ENCODE measurements around the gene PSMB3.

The PSMB3 gene

DNA sequence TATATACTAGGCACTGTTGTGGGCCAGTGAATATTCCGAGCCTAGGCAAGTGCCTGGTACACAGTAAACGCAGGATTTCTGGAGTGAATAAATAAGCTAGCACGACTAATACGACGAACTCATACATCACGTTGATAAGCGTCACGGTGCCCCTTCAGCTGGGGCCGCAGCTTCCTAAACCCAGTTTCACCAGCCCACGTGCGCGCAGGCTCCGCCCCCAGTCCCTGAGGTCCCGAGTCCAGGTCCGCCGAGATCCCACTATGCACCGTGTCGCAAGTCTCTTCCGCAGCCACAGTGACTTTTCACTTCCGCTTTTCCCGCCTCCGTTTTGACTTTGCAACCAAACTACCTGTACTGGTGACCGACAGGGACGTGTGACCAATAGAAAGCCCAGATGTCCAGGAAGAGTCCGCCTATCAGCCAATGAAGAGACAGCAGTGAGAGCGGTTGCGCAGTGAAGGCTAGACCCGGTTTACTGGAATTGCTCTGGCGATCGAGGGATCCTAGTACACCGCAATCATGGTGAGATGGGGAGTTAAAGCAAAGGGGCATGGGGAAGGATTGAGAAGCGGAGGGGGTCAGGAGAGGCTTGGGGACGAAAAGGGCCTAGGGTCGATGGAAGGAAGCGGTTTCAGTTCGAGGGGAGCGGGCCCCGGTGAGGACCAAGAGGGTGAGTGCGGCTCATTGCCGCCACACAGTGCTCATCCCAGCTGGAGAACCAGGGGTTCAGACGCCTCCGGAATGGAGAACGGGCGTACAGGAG lies at the start of gene PSMB3 (continued):
- TF ChIP-seq KLF17 (tag by site-specific recombination; IDR thresholded peaks at IDR 0.05) = 0 out of 2 replicates have a peak, but pooled peaks have one; percentile 38
- TF ChIP-seq ZIC2 (tag by site-specific recombination; IDR thresholded peaks at IDR 0.05) = no peak
- TF ChIP-seq HOXD13 (CRISPR knock-in tag; IDR thresholded peaks at IDR 0.05; ENCODE audit: borderline replicate concordance) = peak; percentile 36; the same call in 1 of the 2 replicates
- TF ChIP-seq ZNF148 (tag by site-specific recombination; IDR thresholded peaks at IDR 0.05; ENCODE audit: borderline replicate concordance) = no peak
- TF ChIP-seq ZNF140 (tag by site-specific recombination; IDR thresholded peaks at IDR 0.05) = no peak
- 0 out of 2 replicates have a peak, but pooled peaks have one; percentile 16 for TF ChIP-seq ZNF843 (tag by site-specific recombination; IDR thresholded peaks at IDR 0.05)
- peak; percentile 75 for TF ChIP-seq SP7 (tag by site-specific recombination; IDR thresholded peaks at IDR 0.05)
- TF ChIP-seq ZNF560 (tag by site-specific recombination; IDR thresholded peaks at IDR 0.05; ENCODE audit: borderline replicate concordance) = no peak
- peak; percentile 10; the same call in 1 of the 2 replicates for TF ChIP-seq ZNF660 (tag by site-specific recombination; IDR thresholded peaks at IDR 0.05)

DNA sequence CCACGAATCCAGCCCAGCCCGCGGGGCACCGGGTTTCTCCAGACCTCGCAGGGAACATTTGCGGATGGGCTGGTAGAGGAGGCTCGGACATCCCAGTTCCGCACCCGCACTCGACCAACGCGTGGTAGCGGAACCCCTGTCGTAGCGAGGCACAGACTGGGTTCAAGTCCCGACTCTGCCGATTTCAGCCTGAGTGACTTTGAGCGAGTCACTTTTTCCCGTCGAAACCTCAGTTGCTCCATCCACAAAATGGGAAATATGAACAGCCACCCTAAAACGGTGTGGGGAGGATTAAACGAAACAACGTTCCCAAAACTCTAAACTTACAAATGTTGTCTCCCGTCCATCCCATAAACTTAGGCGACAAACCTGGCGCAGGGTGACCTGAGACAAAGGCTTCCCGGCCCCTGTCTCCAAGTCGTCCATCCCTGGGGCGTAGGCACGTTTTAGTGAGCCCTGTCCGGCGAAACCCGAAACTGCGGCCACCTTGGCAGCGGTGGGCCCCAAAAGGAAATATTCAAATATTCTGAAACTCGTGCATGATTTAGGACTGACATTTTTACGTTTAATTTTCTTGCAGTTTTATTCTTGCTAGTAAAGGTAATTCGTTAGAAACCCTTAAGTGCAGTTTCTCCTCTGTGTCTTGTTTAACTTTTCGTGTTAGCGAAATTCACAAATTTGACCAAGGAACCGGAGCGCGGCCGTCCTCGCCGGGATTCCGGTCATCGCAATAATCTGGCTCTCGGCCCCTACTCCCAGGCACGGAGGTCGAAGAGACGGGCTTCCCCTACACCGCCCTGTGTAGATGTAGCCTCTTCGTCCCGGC lies 49.4 kb upstream of the PSMB3 start:
- peak overlapping the region; percentile 60 for H3K4me3 ChIP-seq (ENCODE audit: low read depth, low read length)
- peaks cover 3 to 10% of the 10 kb centered on the region in 2 experiments; a peak in 1 of 3 replicates for H3K36me3 ChIP-seq (ENCODE audit: control insufficient read depth in 2 of 2, insufficient read depth in 1 of 2, low read length in 2 of 2)
- no peaks in the 10 kb centered on the region for H3K9me3 ChIP-seq (ENCODE audit: control insufficient read depth, insufficient read depth, low read depth, low read length)
- H3K4me1 ChIP-seq (ENCODE audit: control insufficient read depth, insufficient read depth, low read length) = peaks cover 10% of the 10 kb centered on the region
- ChIA-PET CTCF (interaction anchor here (0.6 to 1.0 kb wide), 3 partner anchors 21 to 161 kb away, joined by 3 read pairs; no protein-coding TSS in a partner anchor), POLR2A (interaction anchor here (0.5 to 2.2 kb wide), 4 partner anchors 12 to 250 kb away, joined by 3 to 20 read pairs (median 6); partner anchors contain the start of gene PSMB3)
- H3K27ac ChIP-seq (ENCODE audit: extremely low read depth, low read depth, low read length) = peak overlapping the region; percentile 76
- TF ChIP-seq ZNF510 (tag by site-specific recombination; IDR thresholded peaks at IDR 0.05; ENCODE audit: insufficient replicate concordance) (no peak), ZNF266 (tag by site-specific recombination; IDR thresholded peaks at IDR 0.05; ENCODE audit: low read depth) (no peak), ZNF433 (tag by site-specific recombination; IDR thresholded peaks at IDR 0.05; ENCODE audit: low read depth) (no peak), EGR2 (tag by site-specific recombination; IDR thresholded peaks at IDR 0.05; ENCODE audit: low read depth) (no peak), ZNF366 (tag by site-specific recombination; conservative IDR thresholded peaks at IDR 0.05) (0 out of 2 replicates have a peak, but pooled peaks have one; percentile 9), ZNF658 (tag by site-specific recombination; IDR thresholded peaks at IDR 0.05) (no peak), OVOL3 (tag by site-specific recombination; IDR thresholded peaks at IDR 0.05) (no peak), ZNF830 (tag by site-specific recombination; IDR thresholded peaks at IDR 0.05; ENCODE audit: low read depth) (no peak), ZNF169 (tag by site-specific recombination; IDR thresholded peaks at IDR 0.05) (no peak), ZNF324 (tag by site-specific recombination; IDR thresholded peaks at IDR 0.05) (no peak), KLF1 (tag by site-specific recombination; IDR thresholded peaks at IDR 0.05) (no peak; the same call in 1 of the 2 replicates), ZNF501 (tag by site-specific recombination; IDR thresholded peaks at IDR 0.05) (no peak), ZSCAN5A (tag by site-specific recombination; IDR thresholded peaks at IDR 0.05) (0 out of 2 replicates have a peak, but pooled peaks have one; percentile 31), ZBTB48 (tag by site-specific recombination; IDR thresholded peaks at IDR 0.05) (no peak), ZNF114 (tag by site-specific recombination; IDR thresholded peaks at IDR 0.05) (no peak), KLF17 (tag by site-specific recombination; IDR thresholded peaks at IDR 0.05) (no peak), ZNF335 (tag by site-specific recombination; conservative IDR thresholded peaks at IDR 0.05) (no peak; the same call in 1 of the 2 replicates), ZNF664 (tag by site-specific recombination; IDR thresholded peaks at IDR 0.05) (no peak), ZNF791 (tag by site-specific recombination; IDR thresholded peaks at IDR 0.05) (no peak)
- TF ChIP-seq, protein P1, sequence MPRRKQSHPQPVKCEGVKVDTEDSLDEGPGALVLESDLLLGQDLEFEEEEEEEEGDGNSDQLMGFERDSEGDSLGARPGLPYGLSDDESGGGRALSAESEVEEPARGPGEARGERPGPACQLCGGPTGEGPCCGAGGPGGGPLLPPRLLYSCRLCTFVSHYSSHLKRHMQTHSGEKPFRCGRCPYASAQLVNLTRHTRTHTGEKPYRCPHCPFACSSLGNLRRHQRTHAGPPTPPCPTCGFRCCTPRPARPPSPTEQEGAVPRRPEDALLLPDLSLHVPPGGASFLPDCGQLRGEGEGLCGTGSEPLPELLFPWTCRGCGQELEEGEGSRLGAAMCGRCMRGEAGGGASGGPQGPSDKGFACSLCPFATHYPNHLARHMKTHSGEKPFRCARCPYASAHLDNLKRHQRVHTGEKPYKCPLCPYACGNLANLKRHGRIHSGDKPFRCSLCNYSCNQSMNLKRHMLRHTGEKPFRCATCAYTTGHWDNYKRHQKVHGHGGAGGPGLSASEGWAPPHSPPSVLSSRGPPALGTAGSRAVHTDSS (tag by site-specific recombination; IDR thresholded peaks at IDR 0.05) = no peak

Data from HEK293 (cell line).